PFSK-1 (cell line): Measurements from ENCODE around the gene USP2.

Experiments used
- FOXP2 ChIP-seq: optimal IDR thresholded peaks from 2 replicates; pipeline ENCODE3; 2011; ENCODE audit warnings: borderline replicate concordance, control low read depth, inconsistent platforms; ENCODE audit not compliant: insufficient read depth; ENCODE audit errors: extremely low read length, extremely low read depth
- POLR2AphosphoS5 ChIP-seq: IDR thresholded peaks from 2 replicates; pipeline ENCODE4 v1.6.1; 2012; ENCODE audit warnings: low read depth, mild to moderate bottlenecking, control low read depth, low read length, moderate library complexity
- REST ChIP-seq, 2 experiments: IDR thresholded peaks; 2 replicates each; pipeline versions ENCODE4 v1.6.1 to v1.8.0; 2011 to 2012; ENCODE audit warnings: low read depth in 2 of 2, low read length in 2 of 2, control low read depth in 1 of 2, inconsistent platforms in 1 of 2, mild to moderate bottlenecking in 1 of 2, moderate library complexity in 1 of 2; ENCODE audit not compliant: insufficient read depth in 1 of 2
- SIN3A ChIP-seq: IDR thresholded peaks from 2 replicates; pipeline ENCODE4 v1.6.1; 2012; ENCODE audit warnings: mild to moderate bottlenecking, low read length, moderate library complexity, borderline replicate concordance; ENCODE audit not compliant: insufficient read depth
- TAF1 ChIP-seq: IDR thresholded peaks from 2 replicates; pipeline ENCODE4 v1.6.1; 2012; ENCODE audit warnings: low read length, control low read depth, borderline replicate concordance; ENCODE audit not compliant: insufficient read depth

The USP2 gene

GRCh38 chr11:119391275-119391674 lies 9.8 kb upstream of the USP2 start:
- TF ChIP-seq POLR2AphosphoS5 (no peak), SIN3A (no peak), FOXP2 (no peak), REST (IDR thresholded peaks at IDR 0.05; ENCODE audit: insufficient read depth in 1 of 2, low read depth in 2 of 2, low read length in 2 of 2) (no peak), TAF1 (no peak)

- TF ChIP-seq FOXP2 = no peak
- no peak for TF ChIP-seq TAF1
- TF ChIP-seq REST (IDR thresholded peaks at IDR 0.05; ENCODE audit: insufficient read depth in 1 of 2, low read depth in 2 of 2, low read length in 2 of 2) = no peak
- no peak for TF ChIP-seq POLR2AphosphoS5
- no peak for TF ChIP-seq SIN3A
Measured at GRCh38 chr11:119389611-119390254, 8.2 kb upstream of the USP2 start.

DNA sequence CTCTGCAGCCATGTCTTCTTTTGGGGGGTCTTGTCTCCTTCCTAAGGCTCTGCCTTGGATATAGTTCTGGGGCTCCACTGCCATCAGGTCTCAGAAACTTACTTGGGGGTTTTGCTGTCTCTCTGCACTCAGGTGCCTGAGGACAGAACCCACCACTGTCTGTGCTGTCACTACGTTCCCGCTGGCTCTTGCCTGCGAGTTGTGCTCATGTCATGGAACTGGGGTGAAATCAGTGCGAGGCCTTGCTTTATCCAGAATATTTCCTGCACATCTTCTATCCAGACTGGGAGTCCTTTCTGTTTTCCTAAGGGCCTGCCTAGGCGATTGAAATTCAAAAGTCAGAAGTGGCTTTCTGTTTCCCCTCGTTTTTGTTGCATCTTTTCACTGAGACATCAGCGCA lies 6.6 kb upstream of the USP2 start:
- TF ChIP-seq REST (IDR thresholded peaks at IDR 0.05; ENCODE audit: insufficient read depth in 1 of 2, low read depth in 2 of 2, low read length in 2 of 2) (no peak), POLR2AphosphoS5 (no peak), SIN3A (no peak), FOXP2 (no peak), TAF1 (no peak)

- TF ChIP-seq POLR2AphosphoS5 (no peak), FOXP2 (no peak), SIN3A (no peak), REST (IDR thresholded peaks at IDR 0.05; ENCODE audit: insufficient read depth in 1 of 2, low read depth in 2 of 2, low read length in 2 of 2) (no peak), TAF1 (no peak)
Measured at GRCh38 chr11:119384332-119384731, 2.8 kb upstream of the USP2 start.

- no peak for TF ChIP-seq SIN3A
- no peak for TF ChIP-seq TAF1
- TF ChIP-seq REST (IDR thresholded peaks at IDR 0.05; ENCODE audit: insufficient read depth in 1 of 2, low read depth in 2 of 2, low read length in 2 of 2) = no peak
- TF ChIP-seq POLR2AphosphoS5 = no peak
- TF ChIP-seq FOXP2 = no peak
Measured at GRCh38 chr11:119382101-119382500, 611 bp upstream of the USP2 start.
